Cardiac muscle cell (in vitro differentiated cells and primary cell): ENCODE data around the gene FBLN2. TPM values are rescaled to one million over a fixed set of nuclear protein-coding genes. Genes with fewer than 3 reads are reported as not detected.
A peak's percentile ranks its signal among the peaks of the same experiment; 100 is the strongest.

Experiments
- DNase-seq, 2 donors: peaks; one replicate each; pipeline versions ENCODE4 v3.0.0 to v3.0.0-alpha.2; 2010 to 2017; ENCODE audit warnings: low read depth in 1 of 2, low spot score in 1 of 2
- H3K27ac ChIP-seq: fragments of 200-600 bp; sonication (generic); 2 replicates; pipeline ENCODE4 v1.5.1; 2016
- H3K27me3 ChIP-seq: fragments of 200-600 bp; sonication (generic); 2 replicates; pipeline ENCODE4 v1.6.0; 2016; ENCODE audit warnings: control low read depth
- H3K36me3 ChIP-seq: fragments of 200-600 bp; sonication (generic); 2 replicates; pipeline ENCODE4 v1.5.1; 2016; ENCODE audit warnings: control low read depth
- H3K4me1 ChIP-seq: fragments of 200-600 bp; sonication (generic); 2 replicates; pipeline ENCODE4 v1.8.1; 2017; ENCODE audit warnings: low read depth, mild to moderate bottlenecking, mixed run types
- H3K4me3 ChIP-seq: fragments of 200-600 bp; sonication (generic); 2 replicates; pipeline ENCODE4 v1.5.1; 2016; ENCODE audit warnings: mild to moderate bottlenecking
- H3K9me3 ChIP-seq: fragments of 200-600 bp; sonication (generic); 2 replicates; pipeline ENCODE4 v1.5.1; 2017; ENCODE audit warnings: low read depth, mild to moderate bottlenecking, control low read depth
- polyA plus RNA-seq: library from polyadenylated mRNA; unstranded; fragments of >200 nt; fragmentation: Nextera tagmentation; extraction: Ambion mirVana; gene quantifications from 2 replicates; pipeline ENCODE4 v1.2.1, GENCODE V29; 2016
- total RNA-seq: library from RNA; depleted of rRNA; stranded (reverse); fragments of >200 nt; gene quantifications from 2 replicates; pipeline ENCODE4 v1.2.3, GENCODE V29; 2016
- TF ChIP-seq, protein P1 (sequence below): IDR thresholded peaks from 2 replicates; pipeline ENCODE4 v1.5.1; 2012; ENCODE audit warnings: low read depth, mild to moderate bottlenecking, low read length

FBLN2 gene
- total and polyA plus RNA-seq, 2 experiments from 2014 or later, result 19.3 to 42.4 TPM

DNA sequence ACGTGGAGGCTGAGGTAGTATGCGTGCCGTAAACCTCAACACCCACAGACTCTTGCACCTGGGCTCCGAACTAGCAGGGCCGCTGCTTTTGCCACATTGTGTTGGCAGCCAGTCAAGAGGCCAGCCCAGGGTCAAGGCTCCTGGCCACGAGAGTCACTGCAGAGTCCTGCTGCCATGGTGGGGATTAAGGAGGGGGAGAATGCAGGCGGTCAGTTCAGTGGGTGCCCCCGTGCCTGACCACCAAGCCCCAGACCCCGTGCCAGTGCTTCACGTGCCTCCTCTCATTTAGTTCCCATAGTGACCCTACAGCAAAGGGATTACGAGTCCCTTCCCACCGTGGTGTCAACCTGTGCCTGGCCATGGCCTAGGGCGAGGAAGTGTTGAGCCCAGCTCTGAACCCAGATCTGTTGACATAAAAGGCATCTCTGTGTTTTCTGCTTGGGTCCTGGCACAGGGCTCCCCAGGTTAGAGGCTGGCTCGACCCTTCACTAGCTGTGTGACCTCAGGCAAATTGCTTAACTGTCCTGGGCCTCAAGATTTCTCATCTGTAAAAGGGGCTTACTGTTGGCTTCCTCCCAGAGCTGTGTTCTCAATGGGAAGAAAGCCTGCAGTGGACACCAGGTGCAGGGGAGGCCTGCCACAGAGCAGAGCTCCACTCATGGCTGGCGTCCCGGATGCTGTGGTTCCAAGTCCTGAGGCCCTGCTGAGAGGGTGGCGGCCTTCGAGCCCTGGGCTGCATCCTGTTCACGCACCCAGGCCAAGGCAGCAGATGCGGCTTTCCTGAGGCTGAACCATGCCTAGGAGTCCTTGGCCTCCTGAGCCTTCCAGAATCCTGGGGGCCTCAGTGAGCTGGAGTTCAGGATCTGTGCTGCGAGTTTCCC, 32.8 kb downstream of the FBLN2 start:
- Histone ChIP-seq H3K27me3 (no peaks in the 10 kb centered on the region), H3K4me3 (no peak overlapping the region), H3K36me3 (no peaks in the 10 kb centered on the region), H3K9me3 (no peaks in the 10 kb centered on the region), H3K27ac (no peak overlapping the region), H3K4me1 (peaks cover under 1% of the 10 kb centered on the region)
- TF ChIP-seq, protein P1, sequence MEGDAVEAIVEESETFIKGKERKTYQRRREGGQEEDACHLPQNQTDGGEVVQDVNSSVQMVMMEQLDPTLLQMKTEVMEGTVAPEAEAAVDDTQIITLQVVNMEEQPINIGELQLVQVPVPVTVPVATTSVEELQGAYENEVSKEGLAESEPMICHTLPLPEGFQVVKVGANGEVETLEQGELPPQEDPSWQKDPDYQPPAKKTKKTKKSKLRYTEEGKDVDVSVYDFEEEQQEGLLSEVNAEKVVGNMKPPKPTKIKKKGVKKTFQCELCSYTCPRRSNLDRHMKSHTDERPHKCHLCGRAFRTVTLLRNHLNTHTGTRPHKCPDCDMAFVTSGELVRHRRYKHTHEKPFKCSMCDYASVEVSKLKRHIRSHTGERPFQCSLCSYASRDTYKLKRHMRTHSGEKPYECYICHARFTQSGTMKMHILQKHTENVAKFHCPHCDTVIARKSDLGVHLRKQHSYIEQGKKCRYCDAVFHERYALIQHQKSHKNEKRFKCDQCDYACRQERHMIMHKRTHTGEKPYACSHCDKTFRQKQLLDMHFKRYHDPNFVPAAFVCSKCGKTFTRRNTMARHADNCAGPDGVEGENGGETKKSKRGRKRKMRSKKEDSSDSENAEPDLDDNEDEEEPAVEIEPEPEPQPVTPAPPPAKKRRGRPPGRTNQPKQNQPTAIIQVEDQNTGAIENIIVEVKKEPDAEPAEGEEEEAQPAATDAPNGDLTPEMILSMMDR, result no peak
- peak in 1 of 2 donors; percentile 37 for DNase-seq

DNA sequence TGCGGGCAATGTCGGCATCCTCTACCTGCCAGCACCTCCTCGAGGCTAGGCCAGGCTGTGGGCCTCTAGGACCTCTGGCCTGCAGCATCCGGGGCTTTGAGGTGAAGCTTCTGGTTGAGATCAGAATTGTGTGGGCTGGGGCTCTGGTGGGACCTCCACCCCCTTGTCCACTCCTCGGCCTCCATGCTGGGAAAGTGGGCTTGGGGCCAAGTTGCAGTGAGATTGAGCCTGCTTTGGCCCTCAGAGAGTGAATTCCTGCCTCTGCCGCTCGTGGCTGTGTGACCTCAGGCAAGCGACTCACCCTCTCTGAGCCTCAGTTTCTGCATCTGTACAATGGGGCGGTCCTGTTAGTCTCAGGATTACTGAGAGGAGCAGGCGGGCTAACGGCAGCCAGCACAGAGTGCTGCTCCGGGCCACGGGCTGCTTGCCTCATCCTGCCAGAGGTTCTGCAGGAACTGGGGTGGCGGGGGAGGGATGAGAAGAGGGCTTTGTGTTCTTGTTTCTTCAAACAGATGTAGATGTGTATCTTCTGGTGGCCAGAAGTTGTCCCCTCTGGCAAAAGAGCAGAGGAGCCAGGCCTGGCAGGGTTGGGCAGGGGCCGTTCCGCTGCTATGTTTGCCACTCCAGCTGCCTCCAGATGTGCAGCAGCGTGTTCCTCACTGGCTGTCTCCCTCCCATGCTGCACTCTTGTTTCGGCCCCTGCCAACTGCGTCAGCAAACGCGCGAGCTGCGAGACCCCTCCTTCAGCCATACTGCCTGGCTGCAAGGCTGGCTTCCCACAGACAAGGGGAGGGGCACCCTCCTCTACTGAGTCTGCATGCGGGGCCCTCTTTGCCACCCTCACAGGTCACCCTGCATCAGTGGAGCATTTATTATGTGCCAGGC, 33.7 kb downstream of the FBLN2 start:
- Histone ChIP-seq H3K27ac (no peak overlapping the region), H3K4me3 (no peak overlapping the region), H3K4me1 (peaks cover 9% of the 10 kb centered on the region), H3K27me3 (no peaks in the 10 kb centered on the region), H3K9me3 (no peaks in the 10 kb centered on the region), H3K36me3 (no peaks in the 10 kb centered on the region)
- DNase-seq, result no peak
- TF ChIP-seq, protein P1, result no peak

DNA sequence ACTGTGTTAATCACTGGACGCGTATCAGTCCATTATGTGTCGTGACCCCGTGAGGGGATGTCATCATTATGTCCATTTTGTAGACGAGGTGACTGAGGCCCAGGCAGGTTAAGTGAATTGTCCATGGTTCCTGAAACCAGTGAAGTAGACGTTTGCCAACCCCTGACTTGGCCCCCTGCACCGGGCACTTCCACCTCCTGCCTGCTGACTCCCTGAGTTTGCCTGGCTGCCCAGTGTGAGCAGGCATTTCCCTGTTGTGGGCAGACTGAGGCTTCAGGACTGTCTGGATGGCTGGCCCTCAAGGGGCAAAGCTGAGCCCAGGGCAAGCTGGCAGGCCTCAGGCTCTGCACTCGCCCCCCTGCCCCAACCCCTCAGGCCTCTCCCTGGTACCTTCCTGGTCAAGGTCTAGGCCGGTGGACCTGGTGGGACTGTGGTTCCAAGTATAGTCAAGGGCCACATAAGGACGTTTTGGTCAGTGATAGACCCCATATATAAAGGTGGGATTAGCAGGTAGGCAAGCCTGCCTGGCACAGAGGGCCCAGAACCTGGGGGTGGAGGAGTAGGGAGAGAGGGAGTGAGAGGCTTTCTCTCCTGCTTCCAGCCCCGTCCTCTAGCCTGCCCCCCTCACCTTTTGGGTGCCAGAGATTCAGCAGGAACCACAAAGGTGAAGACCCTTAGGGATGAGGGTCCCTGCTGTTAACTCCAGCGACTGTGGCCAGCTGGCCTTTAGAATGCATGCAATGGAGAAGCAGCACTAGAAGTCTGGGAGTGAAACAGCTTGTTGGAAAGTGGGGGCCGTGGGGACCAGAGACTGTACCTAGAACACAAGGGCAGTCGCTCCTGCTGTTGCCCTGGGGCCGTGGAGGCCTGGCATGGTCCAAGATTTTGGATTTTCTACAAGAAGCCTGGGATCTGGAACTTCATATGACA, 34.6 kb downstream of the FBLN2 start:
- no peaks in the 10 kb centered on the region for H3K27me3 ChIP-seq
- DNase-seq, result no peak
- peaks cover 10% of the 10 kb centered on the region for H3K4me1 ChIP-seq
- H3K4me3 ChIP-seq, result no peak overlapping the region
- H3K27ac ChIP-seq, result no peak overlapping the region
- TF ChIP-seq, protein P1, result no peak
- H3K9me3 ChIP-seq, result no peaks in the 10 kb centered on the region
- no peaks in the 10 kb centered on the region for H3K36me3 ChIP-seq

DNA sequence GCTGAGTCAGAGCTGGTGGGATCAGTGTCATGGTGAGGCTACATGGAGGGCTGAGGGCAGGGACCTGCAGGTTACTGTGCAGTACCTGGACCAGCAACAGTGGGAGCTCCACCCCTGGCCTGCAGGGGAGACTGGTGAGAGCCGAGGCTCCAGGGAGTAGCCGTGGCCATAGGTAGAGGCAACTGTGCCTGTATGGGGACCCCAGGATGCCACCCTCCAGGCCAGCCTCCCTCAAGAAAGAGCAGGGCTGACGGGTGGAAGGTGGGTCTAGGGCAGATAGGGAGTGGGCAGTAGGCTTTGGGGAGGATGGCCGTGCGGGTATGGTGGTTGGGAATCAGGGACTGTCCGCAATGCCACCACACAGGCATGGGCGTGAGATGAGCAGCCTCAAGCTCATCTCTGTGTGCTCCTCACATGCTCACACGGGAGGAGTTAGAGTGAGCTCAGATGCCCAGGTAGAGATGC, 35.5 kb downstream of the FBLN2 start:
- Histone ChIP-seq H3K4me3 (no peak overlapping the region), H3K36me3 (no peaks in the 10 kb centered on the region), H3K27me3 (no peaks in the 10 kb centered on the region), H3K4me1 (peaks cover 19% of the 10 kb centered on the region), H3K9me3 (no peaks in the 10 kb centered on the region), H3K27ac (no peak overlapping the region)
- TF ChIP-seq, protein P1, result no peak
- no peak for DNase-seq

DNA sequence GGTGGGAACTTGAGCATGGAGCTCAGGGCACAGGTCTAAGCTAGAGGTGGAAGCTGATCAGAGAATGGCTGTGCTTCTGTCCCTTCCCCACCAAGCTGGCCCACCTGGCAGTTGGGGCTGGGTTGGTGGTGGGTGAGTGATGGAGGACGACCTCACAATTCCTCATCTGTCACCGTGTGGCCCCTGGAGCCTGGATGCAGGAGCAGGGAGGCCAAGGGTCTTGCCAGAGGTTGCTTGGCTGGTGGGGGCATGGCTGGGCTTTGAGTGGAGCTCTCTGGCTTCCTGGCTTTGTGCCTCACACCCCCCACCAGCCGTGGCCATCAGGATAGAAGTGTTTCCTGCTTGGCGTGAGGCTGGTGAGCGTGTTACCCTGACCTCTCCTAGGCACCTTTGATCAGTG, 36.0 kb downstream of the FBLN2 start:
- TF ChIP-seq, protein P1, result no peak
- DNase-seq, result no peak
- H3K4me1 ChIP-seq, result peaks cover 23% of the 10 kb centered on the region
- no peaks in the 10 kb centered on the region for H3K27me3 ChIP-seq
- no peak overlapping the region for H3K27ac ChIP-seq
- H3K4me3 ChIP-seq, result no peak overlapping the region
- H3K36me3 ChIP-seq, result no peaks in the 10 kb centered on the region
- no peaks in the 10 kb centered on the region for H3K9me3 ChIP-seq
